Activated CD4-positive, alpha-beta T cell treated with anti-CD3 and anti-CD28 coated beads, Interleukin-2, amount 50 U/mL, for 1 hour (primary cell): Measurements from ENCODE around the gene MRPS34.

Source experiments
- DNase-seq: peaks from one replicate; pipeline ENCODE4 v3.0.0-alpha.2; 2020

MRPS34 gene

GRCh38 chr16:1768767-1769401 is 4.0 kb downstream of the MRPS34 start:
- no peak for DNase-seq

DNA sequence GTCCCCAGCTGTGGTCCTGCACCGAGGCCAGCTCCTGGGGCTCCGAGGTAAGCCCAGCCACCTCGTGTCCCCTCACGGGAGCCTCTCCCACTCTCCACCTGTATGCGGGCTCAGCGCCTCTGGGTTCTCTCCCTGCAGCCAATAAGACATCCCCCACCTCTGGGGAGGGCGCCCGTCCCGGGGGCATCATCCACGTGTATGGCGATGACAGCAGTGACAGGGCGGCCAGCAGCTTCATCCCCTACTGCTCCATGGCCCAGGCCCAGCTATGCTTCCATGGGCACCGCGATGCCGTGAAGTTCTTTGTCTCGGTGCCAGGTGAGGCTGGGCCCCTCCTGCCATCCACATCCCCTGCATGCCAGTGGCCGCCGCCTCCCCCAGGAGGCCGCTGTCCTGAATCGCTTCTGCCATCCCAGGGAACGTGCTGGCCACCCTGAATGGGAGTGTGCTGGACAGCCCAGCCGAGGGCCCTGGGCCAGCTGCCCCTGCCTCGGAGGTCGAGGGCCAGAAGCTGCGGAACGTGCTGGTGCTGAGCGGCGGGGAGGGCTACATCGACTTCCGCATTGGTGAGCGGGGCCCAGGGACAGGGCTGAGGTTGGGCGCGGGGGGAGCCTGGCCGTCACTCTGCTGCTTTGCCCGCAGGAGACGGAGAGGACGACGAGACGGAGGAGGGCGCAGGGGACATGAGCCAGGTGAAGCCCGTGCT is 4.7 kb downstream of the MRPS34 start:
- DNase-seq, result no peak

GRCh38 chr16:1767116-1767994 is 5.6 kb downstream of the MRPS34 start:
- DNase-seq, result no peak

DNA sequence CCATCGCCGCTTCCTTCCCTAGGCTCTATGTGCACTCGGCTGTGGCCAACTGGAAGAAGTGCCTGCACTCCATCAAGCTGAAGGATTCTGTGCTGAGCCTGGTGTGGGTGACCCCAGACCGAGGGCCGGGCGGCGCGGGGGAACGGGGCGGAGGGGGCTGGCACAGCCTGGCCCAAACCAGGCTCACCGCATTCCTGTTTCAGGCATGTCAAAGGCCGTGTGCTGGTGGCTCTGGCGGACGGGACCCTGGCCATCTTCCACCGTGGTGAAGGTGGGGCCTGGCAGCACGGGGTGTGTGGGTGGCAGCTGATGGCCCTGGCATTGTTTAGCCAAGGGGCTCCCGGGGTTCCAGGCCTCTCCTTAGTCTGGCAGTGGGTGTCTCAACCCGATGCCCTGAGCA is 6.2 kb downstream of the MRPS34 start:
- DNase-seq, result no peak

DNA sequence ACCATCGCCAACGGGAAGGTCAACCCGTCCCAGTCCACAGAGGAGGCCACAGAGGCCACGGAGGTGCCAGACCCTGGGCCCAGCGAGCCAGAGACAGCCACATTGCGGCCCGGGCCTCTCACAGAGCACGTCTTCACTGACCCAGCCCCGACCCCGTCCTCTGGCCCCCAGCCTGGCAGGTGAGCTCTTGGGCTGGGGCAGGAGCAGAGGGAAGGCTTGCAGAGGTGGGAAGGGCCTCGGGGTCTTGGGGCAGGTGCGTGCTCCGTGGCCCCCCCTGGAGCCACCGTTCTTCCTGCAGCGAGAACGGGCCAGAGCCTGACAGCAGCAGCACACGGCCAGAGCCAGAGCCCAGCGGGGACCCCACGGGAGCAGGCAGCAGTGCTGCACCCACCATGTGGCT is 6.7 kb downstream of the MRPS34 start:
- DNase-seq, result no peak

GRCh38 chr16:1765826-1766225 is 7.1 kb downstream of the MRPS34 start:
- no peak for DNase-seq

GRCh38 chr16:1764971-1765370 is 8.0 kb downstream of the MRPS34 start:
- DNase-seq, result no peak

DNA sequence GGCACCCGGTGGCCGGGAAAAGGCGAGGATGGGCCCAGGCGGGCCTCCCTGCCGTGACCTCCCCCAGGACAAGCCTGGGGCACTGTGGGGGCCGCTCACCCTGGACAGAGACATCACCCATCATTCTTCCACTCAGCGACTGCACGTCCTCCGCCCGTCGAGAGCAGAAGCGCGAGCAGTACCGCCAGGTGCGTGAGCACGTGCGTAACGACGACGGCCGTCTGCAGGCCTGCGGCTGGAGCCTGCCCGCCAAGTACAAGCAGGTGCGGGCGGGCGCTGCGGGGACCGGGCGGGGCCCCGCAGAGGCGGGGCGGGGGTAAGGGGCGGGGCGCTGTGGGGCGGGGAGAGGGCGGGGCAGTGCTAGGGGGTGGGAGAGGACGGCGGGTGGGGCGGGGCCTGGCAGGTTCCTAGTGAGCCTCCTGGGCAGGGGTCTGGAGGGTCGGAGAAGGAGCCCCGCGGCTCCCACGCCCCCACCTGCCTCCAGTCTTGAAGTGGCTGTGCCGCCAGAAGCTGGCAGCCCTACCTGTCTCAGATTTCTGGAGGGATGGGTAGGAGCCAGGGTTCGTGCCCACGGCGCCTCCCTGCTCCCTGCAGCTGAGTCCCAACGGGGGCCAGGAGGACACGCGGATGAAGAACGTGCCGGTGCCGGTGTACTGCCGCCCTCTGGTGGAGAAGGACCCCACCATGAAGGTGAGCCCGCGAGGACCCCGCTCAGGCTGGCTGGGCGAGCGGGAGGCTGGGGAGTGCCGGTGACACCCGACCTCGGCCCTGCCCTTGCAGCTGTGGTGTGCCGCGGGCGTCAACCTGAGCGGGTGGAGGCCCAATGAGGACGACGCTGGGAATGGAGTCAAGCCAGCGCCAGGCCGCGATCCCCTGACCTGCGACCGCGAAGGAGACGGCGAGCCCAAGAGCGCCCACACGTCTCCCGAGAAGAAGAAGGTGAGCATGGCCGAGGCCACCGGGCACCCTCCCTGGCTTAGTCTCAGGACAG is 9.1 kb downstream of the MRPS34 start:
- no peak for DNase-seq

GRCh38 chr16:1762879-1763520 is 9.9 kb downstream of the MRPS34 start:
- DNase-seq, result no peak

DNA sequence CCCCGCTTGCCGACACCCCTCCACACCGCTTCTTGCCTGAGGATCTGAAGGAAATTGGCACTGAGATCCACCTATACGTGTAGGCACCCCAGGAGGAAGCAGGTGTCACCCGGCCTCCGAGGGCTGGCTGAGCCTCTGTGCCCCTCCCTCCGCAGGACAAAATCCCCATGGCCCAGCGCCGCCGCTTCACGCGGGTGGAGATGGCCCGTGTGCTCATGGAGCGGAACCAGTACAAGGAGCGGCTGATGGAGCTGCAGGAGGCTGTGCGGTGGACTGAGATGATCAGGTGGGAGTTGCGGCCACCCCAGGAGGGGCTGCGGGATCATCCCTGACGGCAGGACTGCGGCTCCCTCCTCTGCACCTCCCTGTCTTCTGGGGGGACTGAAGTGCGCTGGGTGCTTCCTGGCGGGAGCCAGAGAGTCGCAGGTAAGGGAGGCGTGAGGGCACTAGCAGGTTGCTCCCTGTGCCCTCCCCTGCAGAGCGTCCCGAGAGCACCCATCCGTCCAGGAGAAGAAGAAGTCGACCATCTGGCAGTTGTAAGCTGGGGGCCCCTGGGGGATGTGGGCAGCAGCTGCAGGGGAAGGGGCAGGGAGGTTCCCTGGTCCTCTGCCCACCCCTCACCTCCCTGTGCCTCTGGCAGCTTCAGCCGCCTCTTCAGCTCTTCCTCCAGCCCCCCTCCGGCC is 10.6 kb downstream of the MRPS34 start:
- no peak for DNase-seq

- no peak for DNase-seq
Measured at GRCh38 chr16:1761751-1762150, 11.2 kb downstream of the MRPS34 start.

DNA sequence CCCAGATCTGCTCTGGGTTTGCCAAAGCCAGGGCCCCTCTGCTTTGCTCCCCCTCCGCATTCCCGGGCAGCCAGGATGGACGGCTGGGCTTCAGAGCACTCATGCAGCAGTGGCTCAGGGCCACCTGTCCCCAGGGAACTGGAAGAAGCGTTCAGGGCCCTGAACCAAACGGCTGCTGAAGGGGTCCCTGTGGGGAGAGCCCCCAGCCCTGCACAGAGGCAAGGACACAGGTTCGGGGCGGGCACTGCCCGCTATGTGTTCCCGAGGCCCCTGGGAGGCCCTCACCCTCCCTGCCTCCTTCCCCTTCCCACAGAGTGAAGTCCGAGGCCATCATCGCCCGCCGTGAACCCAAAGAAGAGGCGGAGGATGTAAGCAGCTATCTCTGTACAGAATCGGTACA is 12.0 kb downstream of the MRPS34 start:
- no peak for DNase-seq

DNA sequence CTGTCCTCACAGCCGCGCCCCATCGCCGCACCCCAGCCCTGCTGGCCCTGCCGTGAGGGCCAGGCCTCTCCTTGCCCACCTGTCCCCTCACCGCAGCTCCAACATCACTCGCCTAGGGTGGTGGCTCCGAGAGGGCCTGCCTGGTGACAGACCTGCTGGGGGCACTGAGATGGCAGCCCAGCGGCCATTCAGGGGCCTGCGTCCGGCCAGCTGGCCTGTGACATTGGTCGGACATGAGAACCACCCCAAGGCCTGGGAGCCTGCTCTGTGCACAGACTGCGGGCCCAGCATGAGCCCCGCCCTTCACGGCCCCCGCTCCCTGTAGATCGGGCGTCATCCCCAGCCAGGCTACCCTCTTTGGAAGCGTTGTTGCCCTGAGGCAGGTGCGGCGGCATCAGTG is 13.4 kb downstream of the MRPS34 start:
- no peak for DNase-seq

GRCh38 chr16:1758923-1759322 is 14.0 kb downstream of the MRPS34 start:
- no peak for DNase-seq

- no peak for DNase-seq
Measured at GRCh38 chr16:1757714-1758461, 15.0 kb downstream of the MRPS34 start.

DNA sequence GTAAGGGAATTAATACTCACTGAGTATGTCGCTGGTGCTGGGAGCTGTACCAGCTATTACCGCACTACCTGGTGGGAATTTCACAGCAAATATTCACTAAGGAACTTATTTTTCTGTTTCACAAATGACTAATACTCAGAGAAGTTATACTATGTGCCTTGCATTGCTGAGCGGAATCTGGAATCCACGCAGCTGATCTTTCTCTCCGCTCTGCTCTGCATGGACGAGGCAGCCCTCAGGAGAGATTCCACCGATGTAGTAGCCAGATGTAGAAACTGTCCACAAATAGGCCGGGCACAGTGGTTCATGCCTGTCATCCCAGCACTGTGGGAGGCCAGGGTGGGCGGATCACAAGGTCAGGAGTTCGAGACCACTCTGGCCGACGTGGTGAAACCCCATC is 18.7 kb downstream of the MRPS34 start:
- no peak for DNase-seq

DNA sequence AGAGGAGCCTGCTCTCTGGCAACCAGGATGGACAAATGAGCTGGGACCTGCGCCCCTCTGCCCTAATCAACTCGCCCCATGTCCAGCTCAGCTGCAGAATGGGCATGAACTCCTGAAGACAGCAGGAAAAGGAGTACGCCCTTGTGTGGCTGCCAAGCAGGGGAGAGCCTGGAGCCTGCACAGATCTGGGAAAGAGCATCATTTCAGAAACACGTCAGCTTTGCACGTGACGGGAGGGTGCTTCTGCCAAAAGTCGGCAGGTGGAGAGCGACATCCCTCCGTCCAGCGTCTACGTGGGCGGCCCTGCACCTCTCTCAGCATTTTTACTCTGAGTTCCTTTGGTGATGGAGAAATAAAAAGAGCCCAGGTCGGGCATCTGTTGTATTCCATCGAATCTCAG is 20.1 kb downstream of the MRPS34 start:
- no peak for DNase-seq

DNA sequence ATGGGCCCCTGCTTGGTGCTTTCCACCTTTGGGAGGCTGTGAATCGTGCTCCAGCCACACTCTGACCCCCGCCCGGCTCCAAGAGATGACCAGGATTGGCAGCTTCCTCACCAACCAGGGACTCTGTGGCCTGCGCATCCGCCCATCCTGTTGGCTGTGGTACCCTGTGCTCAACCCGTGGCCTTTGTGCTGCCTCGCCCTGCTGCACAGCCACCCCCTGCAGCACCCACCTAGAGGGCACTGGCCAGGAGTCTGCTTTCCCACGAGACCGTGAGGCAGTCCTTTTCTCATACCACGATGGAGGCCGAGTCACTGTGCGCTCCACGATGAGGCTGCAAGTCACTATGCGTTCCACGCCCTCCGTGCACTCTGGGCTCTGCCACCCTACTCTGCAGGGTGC is 21.0 kb downstream of the MRPS34 start:
- DNase-seq, result no peak

DNA sequence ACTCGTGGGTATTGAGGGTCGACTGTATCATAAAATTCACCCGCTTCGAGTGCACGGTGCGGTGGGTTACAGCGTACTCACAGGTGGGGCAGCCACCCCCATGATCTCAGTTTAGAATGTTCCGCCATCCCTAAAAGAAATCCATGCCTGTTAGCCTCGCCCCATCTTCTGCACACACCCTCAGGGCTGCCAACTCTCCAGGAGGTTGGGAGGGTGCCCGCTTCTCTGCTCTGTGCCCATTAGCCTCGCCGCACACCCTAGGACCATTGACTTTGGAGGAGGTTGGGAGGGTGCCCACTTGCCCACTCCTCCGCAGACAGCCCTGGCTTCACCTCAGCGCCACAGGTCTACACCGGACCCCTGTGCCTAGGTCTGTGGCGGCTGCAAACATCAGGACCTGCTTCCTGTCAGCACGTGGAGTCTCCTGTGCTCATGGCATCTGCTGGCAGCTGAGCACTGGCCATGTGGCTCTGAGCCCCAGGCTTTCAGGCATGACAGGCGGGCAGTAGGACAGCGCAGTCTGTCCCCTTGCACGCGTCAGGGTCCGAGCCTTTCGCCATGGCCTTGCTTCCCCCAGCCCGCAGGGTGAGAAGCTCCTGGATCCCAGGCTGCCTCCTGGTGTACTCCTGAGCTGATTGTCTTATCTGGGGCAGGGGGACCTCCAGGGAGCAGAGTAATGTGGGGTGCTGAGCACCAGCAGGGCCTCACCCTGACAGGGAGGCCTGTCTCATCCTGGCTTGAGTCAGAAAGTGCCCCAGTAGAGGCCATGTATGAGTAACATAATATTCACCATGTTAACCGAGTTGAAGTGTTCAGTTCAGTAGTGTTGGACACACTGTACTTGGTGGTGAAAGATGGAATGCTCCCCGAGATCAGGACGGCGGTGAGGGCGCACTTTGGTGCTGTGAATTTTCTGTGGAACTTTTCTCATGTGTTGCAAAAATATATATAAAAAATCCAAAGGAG is 23.5 kb downstream of the MRPS34 start:
- no peak for DNase-seq

- no peak for DNase-seq
Measured at GRCh38 chr16:1747934-1748333, 25.0 kb downstream of the MRPS34 start.
